GM23338 (cell line): ENCODE measurements around the gene VPS45. TPM values are rescaled to one million over a fixed set of nuclear protein-coding genes. Genes with fewer than 3 reads are reported as not detected.

Experiments
- ATAC-seq: fragments of 200-7000 bp; cut with Tn5 transposase; 3 replicates; pipeline ENCODE4 v1.9.1; 2020
- DNase-seq: peaks from one replicate; pipeline ENCODE4 v3.0.0-alpha.2; 2015; ENCODE audit warnings: low spot score
- H2AFZ ChIP-seq: fragments of 200-600 bp; sonication (generic); 2 replicates; pipeline ENCODE4 v1.8.0; 2016; ENCODE audit warnings: antibody characterized with exemption, mild to moderate bottlenecking, moderate library complexity
- H3F3A ChIP-seq: fragments of 200-600 bp; sonication (generic); replicated peaks from 2 replicates; pipeline ENCODE4 v1.8.0; 2017; ENCODE audit warnings: antibody characterized with exemption, mixed run types, low read depth
- H3K27ac ChIP-seq: fragments of 200-600 bp; sonication (generic); 2 replicates; pipeline ENCODE4 v1.6.1; 2016; ENCODE audit warnings: low read depth
- H3K27me3 ChIP-seq: fragments of 200-600 bp; sonication (generic); 2 replicates; pipeline ENCODE4 v1.8.0; 2016; ENCODE audit warnings: mild to moderate bottlenecking, mixed run types, moderate library complexity; ENCODE audit not compliant: insufficient read depth
- H3K36me3 ChIP-seq: fragments of 200-600 bp; sonication (generic); 2 replicates; pipeline ENCODE4 v1.8.0; 2016; ENCODE audit warnings: mild to moderate bottlenecking; ENCODE audit not compliant: insufficient read depth
- H3K4me1 ChIP-seq: fragments of 200-600 bp; sonication (generic); 2 replicates; pipeline ENCODE4 v1.8.0; 2016; ENCODE audit warnings: mild to moderate bottlenecking, moderate library complexity; ENCODE audit not compliant: insufficient read depth
- H3K4me2 ChIP-seq: fragments of 200-600 bp; sonication (generic); 2 replicates; pipeline ENCODE4 v1.7.1; 2017; ENCODE audit warnings: mixed run types
- H3K4me3 ChIP-seq: fragments of 200-600 bp; sonication (generic); 2 replicates; pipeline ENCODE4 v1.6.1; 2016; ENCODE audit warnings: mixed run types
- H3K79me2 ChIP-seq: fragments of 200-600 bp; sonication (generic); replicated peaks from 2 replicates; pipeline ENCODE4 v1.8.0; 2017; ENCODE audit warnings: mild to moderate bottlenecking; ENCODE audit not compliant: insufficient read depth
- H3K9me2 ChIP-seq: fragments of 200-600 bp; sonication (generic); 2 replicates; pipeline ENCODE4 v1.8.0; 2017; ENCODE audit not compliant: insufficient read depth
- H4K20me1 ChIP-seq: fragments of 200-600 bp; sonication (generic); replicated peaks from 2 replicates; pipeline ENCODE4 v1.8.0; 2017; ENCODE audit warnings: mild to moderate bottlenecking; ENCODE audit not compliant: insufficient read depth
- H3K27ac Mint-ChIP-seq: 2 replicates; pipeline ENCODE4 v1.8.0; 2020; ENCODE audit warnings: inconsistent platforms, mild to moderate bottlenecking, moderate library complexity, mixed read lengths
- H3K27me3 Mint-ChIP-seq: 3 replicates; pipeline ENCODE4 v1.8.0; 2022; ENCODE audit warnings: low read depth, mild to moderate bottlenecking, moderate library complexity, mixed read lengths, inconsistent platforms; ENCODE audit not compliant: insufficient read depth, poor library complexity
- H3K36me3 Mint-ChIP-seq: 3 replicates; pipeline ENCODE4 v1.8.0; 2021; ENCODE audit warnings: low read depth, mild to moderate bottlenecking, inconsistent platforms, moderate library complexity, mixed read lengths
- H3K4me1 Mint-ChIP-seq: 3 replicates; pipeline ENCODE4 v1.8.0; 2020; ENCODE audit warnings: mild to moderate bottlenecking, inconsistent platforms, mixed read lengths
- H3K4me3 Mint-ChIP-seq: 3 replicates; pipeline ENCODE4 v1.8.0; 2021; ENCODE audit warnings: moderate library complexity, mild to moderate bottlenecking, inconsistent platforms, mixed read lengths
- H3K9me3 Mint-ChIP-seq: 3 replicates; pipeline ENCODE4 v1.8.0; 2020; ENCODE audit warnings: moderate library complexity, mild to moderate bottlenecking, inconsistent platforms, mixed read lengths
- CTCF ChIP-seq, 2 experiments: fragments of 200-600 bp in 1 of 2; sonication (generic) in 1 of 2; conservative IDR thresholded peaks; 2 replicates each; pipeline versions ENCODE4 v1.5.1 to v1.6.1; 2016 to 2017; ENCODE audit warnings: antibody characterized with exemption in 2 of 2, low read depth in 2 of 2, mild to moderate bottlenecking in 2 of 2, moderate library complexity in 1 of 2
- ETS1 ChIP-seq: IDR thresholded peaks from 2 replicates; pipeline ENCODE4 v1.6.1; 2016; ENCODE audit warnings: antibody characterized with exemption
- EZH2phosphoT487 ChIP-seq: fragments of 200-600 bp; sonication (generic); IDR thresholded peaks from one replicate; pipeline ENCODE4 v1.8.1; 2018; ENCODE audit warnings: antibody characterized with exemption; ENCODE audit not compliant: unreplicated experiment
- JUNB ChIP-seq: IDR thresholded peaks from one replicate; pipeline ENCODE4 v1.6.1; 2016; ENCODE audit warnings: antibody characterized with exemption; ENCODE audit not compliant: unreplicated experiment
- REST ChIP-seq: IDR thresholded peaks from one replicate; pipeline ENCODE4 v1.6.1; 2018; ENCODE audit warnings: antibody characterized with exemption; ENCODE audit not compliant: unreplicated experiment
- ZNF114 ChIP-seq: fragments of 250-450 bp; sonication (Bioruptor Pico); IDR thresholded peaks from 2 replicates; pipeline ENCODE4 v1.5.0; 2020; ENCODE audit warnings: mild to moderate bottlenecking, moderate library complexity
- ZNF331 ChIP-seq: fragments of 250-450 bp; sonication (Bioruptor Pico); IDR thresholded peaks from 2 replicates; pipeline ENCODE4 v1.5.0; 2020; ENCODE audit warnings: low read depth, mild to moderate bottlenecking, moderate library complexity
- ZNF462 ChIP-seq: fragments of 250-450 bp; sonication (Bioruptor Pico); IDR thresholded peaks from 2 replicates; pipeline ENCODE4 v1.5.0; 2020; ENCODE audit warnings: mild to moderate bottlenecking, moderate library complexity
- polyA plus RNA-seq: library from polyadenylated mRNA; unstranded; fragments of >200 nt; fragmentation: Nextera tagmentation; extraction: Ambion mirVana; gene quantifications from 2 replicates; pipeline ENCODE4 v1.2.1, GENCODE V29; 2016
- total RNA-seq: library from RNA; depleted of rRNA; stranded (reverse); fragments of >200 nt; shearing (Covaris generic); gene quantifications from 2 replicates; pipeline ENCODE4 v1.2.3, GENCODE V29; 2014

VPS45 gene
- total and polyA plus RNA-seq, 2 experiments from 2014 or later, result 23.5 to 37.5 TPM

GRCh38 chr1:150138044-150138443 lies 70.5 kb downstream of the VPS45 start:
- H3K4me3 Mint-ChIP-seq, result no peak overlapping the region
- no peaks in the 10 kb centered on the region for H3K9me3 Mint-ChIP-seq
- H3K36me3 Mint-ChIP-seq, result no peaks in the 10 kb centered on the region
- H3K27me3 ChIP-seq, result no peaks in the 10 kb centered on the region
- H3K4me1 Mint-ChIP-seq, result no peaks in the 10 kb centered on the region
- H3F3A ChIP-seq, result no peaks in the 10 kb centered on the region
- no peaks in the 10 kb centered on the region for H4K20me1 ChIP-seq
- no peak overlapping the region for H3K27ac ChIP-seq
- no peaks in the 10 kb centered on the region for H3K9me2 ChIP-seq
- no peaks in the 10 kb centered on the region for H3K27me3 Mint-ChIP-seq
- no peak overlapping the region for H3K4me3 ChIP-seq
- no peak overlapping the region for H3K4me2 ChIP-seq
- DNase-seq (no peak), ATAC-seq (no peak)
- no peak for TF ChIP-seq EZH2phosphoT487
- TF ChIP-seq ZNF331 (CRISPR knock-in tag), result no peak
- no peak for TF ChIP-seq JUNB
- no peak for TF ChIP-seq ZNF462 (CRISPR knock-in tag)
- TF ChIP-seq CTCF (conservative IDR thresholded peaks at IDR 0.05; ENCODE audit: low read depth in 2 of 2), result no peak
- no peak for TF ChIP-seq ZNF114 (CRISPR knock-in tag)
- TF ChIP-seq ETS1, result no peak
- TF ChIP-seq REST, result no peak
- H2AFZ ChIP-seq, result no peak overlapping the region
- no peaks in the 10 kb centered on the region for H3K4me1 ChIP-seq
- no peaks in the 10 kb centered on the region for H3K79me2 ChIP-seq
- no peak overlapping the region for H3K27ac Mint-ChIP-seq
- no peaks in the 10 kb centered on the region for H3K36me3 ChIP-seq
